GM12874 (cell line): Measurements from ENCODE around the gene ZNF699.

Source experiments
- TF ChIP-seq, protein P1 (sequence below): IDR thresholded peaks from 2 replicates; pipeline ENCODE4 v1.5.1; 2011; ENCODE audit warnings: low read depth, mild to moderate bottlenecking, control low read depth, low read length, moderate library complexity; ENCODE audit not compliant: insufficient read depth

The ZNF699 gene

DNA sequence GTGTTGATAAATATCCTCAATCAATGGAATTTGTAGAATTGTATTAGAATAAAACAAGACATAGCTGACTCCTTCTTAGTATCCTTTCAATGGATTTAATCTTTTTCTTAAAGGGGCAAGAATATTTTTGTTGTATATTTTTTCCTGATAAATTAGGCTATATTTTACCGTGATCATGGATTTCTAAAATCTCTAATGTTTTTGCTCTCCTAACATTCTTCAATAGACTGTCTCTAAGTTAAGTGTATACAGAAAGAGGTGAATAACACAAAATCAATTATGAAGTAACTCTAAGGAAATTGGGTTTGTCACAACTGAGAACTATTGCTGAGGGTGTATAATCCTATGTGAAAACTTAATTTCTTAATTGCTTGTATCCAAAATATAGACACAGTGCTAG, 59.0 kb downstream of the ZNF699 start, which contains the start of gene OR7E24:
Gene OR7E24 (plus strand): TSS at position 301 of the 400 bp plus-strand sequence. CDS start 114 bp downstream, outside the sequence.
- TF ChIP-seq, protein P1, sequence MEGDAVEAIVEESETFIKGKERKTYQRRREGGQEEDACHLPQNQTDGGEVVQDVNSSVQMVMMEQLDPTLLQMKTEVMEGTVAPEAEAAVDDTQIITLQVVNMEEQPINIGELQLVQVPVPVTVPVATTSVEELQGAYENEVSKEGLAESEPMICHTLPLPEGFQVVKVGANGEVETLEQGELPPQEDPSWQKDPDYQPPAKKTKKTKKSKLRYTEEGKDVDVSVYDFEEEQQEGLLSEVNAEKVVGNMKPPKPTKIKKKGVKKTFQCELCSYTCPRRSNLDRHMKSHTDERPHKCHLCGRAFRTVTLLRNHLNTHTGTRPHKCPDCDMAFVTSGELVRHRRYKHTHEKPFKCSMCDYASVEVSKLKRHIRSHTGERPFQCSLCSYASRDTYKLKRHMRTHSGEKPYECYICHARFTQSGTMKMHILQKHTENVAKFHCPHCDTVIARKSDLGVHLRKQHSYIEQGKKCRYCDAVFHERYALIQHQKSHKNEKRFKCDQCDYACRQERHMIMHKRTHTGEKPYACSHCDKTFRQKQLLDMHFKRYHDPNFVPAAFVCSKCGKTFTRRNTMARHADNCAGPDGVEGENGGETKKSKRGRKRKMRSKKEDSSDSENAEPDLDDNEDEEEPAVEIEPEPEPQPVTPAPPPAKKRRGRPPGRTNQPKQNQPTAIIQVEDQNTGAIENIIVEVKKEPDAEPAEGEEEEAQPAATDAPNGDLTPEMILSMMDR, result no peak
